Neural progenitor cell (in vitro differentiated cells): ENCODE results near the gene COX19. TPM values are rescaled to one million over a fixed set of nuclear protein-coding genes. Genes with fewer than 3 reads are reported as not detected.

ENCODE experiments used
- DNase-seq: peaks from one replicate; pipeline ENCODE4 v3.0.0-alpha.2; 2016; ENCODE audit warnings: low spot score
- H2AFZ ChIP-seq: fragments of 200-600 bp; sonication (generic); replicated peaks from 2 replicates; pipeline ENCODE4 v1.6.1; 2016; ENCODE audit warnings: antibody characterized with exemption
- H3F3A ChIP-seq: fragments of 200-600 bp; sonication (generic); 2 replicates; pipeline ENCODE4 v1.6.1; 2016; ENCODE audit warnings: antibody characterized with exemption, low read depth
- H3K27ac ChIP-seq: fragments of 200-600 bp; sonication (generic); 2 replicates; pipeline ENCODE4 v1.5.1; 2016; ENCODE audit warnings: mild to moderate bottlenecking
- H3K27me3 ChIP-seq: fragments of 200-600 bp; sonication (generic); 2 replicates; pipeline ENCODE4 v1.6.1; 2016; ENCODE audit warnings: mild to moderate bottlenecking, moderate library complexity
- H3K36me3 ChIP-seq: fragments of 200-600 bp; sonication (generic); 2 replicates; pipeline ENCODE4 v1.5.1; 2016
- H3K4me1 ChIP-seq: fragments of 200-600 bp; sonication (generic); 2 replicates; pipeline ENCODE4 v1.6.1; 2016; ENCODE audit warnings: mixed run types
- H3K4me2 ChIP-seq: fragments of 200-600 bp; sonication (generic); 2 replicates; pipeline ENCODE4 v1.6.1; 2016
- H3K4me3 ChIP-seq: fragments of 200-600 bp; sonication (generic); 2 replicates; pipeline ENCODE4 v1.5.1; 2016
- H3K79me2 ChIP-seq: fragments of 200-600 bp; sonication (generic); 2 replicates; pipeline ENCODE4 v1.6.1; 2016; ENCODE audit warnings: low read depth
- H3K9ac ChIP-seq: fragments of 200-600 bp; sonication (generic); 2 replicates; pipeline ENCODE4 v1.6.1; 2016
- H3K9me3 ChIP-seq: fragments of 200-600 bp; sonication (generic); 2 replicates; pipeline ENCODE4 v1.5.1; 2016; ENCODE audit warnings: low read depth
- H4K20me1 ChIP-seq: fragments of 200-600 bp; sonication (generic); 2 replicates; pipeline ENCODE4 v1.6.1; 2016; ENCODE audit warnings: low read depth
- H3K27ac Mint-ChIP-seq: 3 replicates; pipeline ENCODE4 v1.8.0; 2021; ENCODE audit warnings: mixed read lengths
- H3K27me3 Mint-ChIP-seq: 2 replicates; pipeline ENCODE4 v1.8.0; 2022; ENCODE audit warnings: low read depth, mild to moderate bottlenecking, inconsistent platforms, moderate library complexity, mixed read lengths; ENCODE audit not compliant: insufficient read depth
- H3K36me3 Mint-ChIP-seq: 3 replicates; pipeline ENCODE4 v1.8.0; 2021; ENCODE audit warnings: mixed read lengths
- H3K4me1 Mint-ChIP-seq: 3 replicates; pipeline ENCODE4 v1.8.0; 2021; ENCODE audit warnings: mixed read lengths
- H3K4me3 Mint-ChIP-seq: 3 replicates; pipeline ENCODE4 v1.8.0; 2021; ENCODE audit warnings: mild to moderate bottlenecking, moderate library complexity, mixed read lengths
- H3K9me3 Mint-ChIP-seq: 3 replicates; pipeline ENCODE4 v1.8.0; 2020; ENCODE audit warnings: mixed read lengths
- CTCF ChIP-seq: fragments of 200-600 bp; sonication (generic); IDR thresholded peaks from 2 replicates; pipeline ENCODE4 v1.5.1; 2017; ENCODE audit warnings: antibody characterized with exemption, mild to moderate bottlenecking
- EZH2 ChIP-seq: fragments of 200-600 bp; sonication (generic); IDR thresholded peaks from 2 replicates; pipeline ENCODE4 v1.6.1; 2017; ENCODE audit warnings: antibody characterized with exemption, mild to moderate bottlenecking, moderate library complexity
- EZH2phosphoT487 ChIP-seq: fragments of 200-600 bp; sonication (generic); IDR thresholded peaks from 2 replicates; pipeline ENCODE4 v1.6.1; 2017; ENCODE audit warnings: antibody characterized with exemption
- total RNA-seq: library from RNA; depleted of rRNA; stranded (reverse); fragments of >200 nt; gene quantifications from 2 replicates; pipeline ENCODE4 v1.2.3, GENCODE V29; 2015; ENCODE audit warnings: low replicate concordance

The COX19 gene
- total RNA-seq, 1 donor from 2014 or later = 15.1 TPM

GRCh38 chr7:1018334-1018695, 43.0 kb upstream of the COX19 start:
- Histone ChIP-seq H3K27ac (no peak overlapping the region), H4K20me1 (peaks cover 33% of the 10 kb centered on the region), H2AFZ (no peak overlapping the region), H3F3A (no peaks in the 10 kb centered on the region), H3K4me3 (no peak overlapping the region), H3K79me2 (peaks cover 22% of the 10 kb centered on the region), H3K4me1 (peaks cover 5% of the 10 kb centered on the region), H3K27me3 (no peaks in the 10 kb centered on the region), H3K4me2 (no peak overlapping the region), H3K36me3 (no peaks in the 10 kb centered on the region), H3K9ac (no peak overlapping the region), H3K9me3 (no peaks in the 10 kb centered on the region)
- H3K27ac Mint-ChIP-seq = no peak overlapping the region
- H3K4me3 Mint-ChIP-seq = peak overlapping the region; percentile 69
- peaks cover 2% of the 10 kb centered on the region for H3K27me3 Mint-ChIP-seq
- TF ChIP-seq CTCF = no peak
- no peak for TF ChIP-seq EZH2phosphoT487
- TF ChIP-seq EZH2 = no peak
- H3K9me3 Mint-ChIP-seq = peaks cover 11% of the 10 kb centered on the region
- H3K4me1 Mint-ChIP-seq = peaks cover 10% of the 10 kb centered on the region
- H3K36me3 Mint-ChIP-seq = peaks cover 18% of the 10 kb centered on the region
- DNase-seq = no peak

GRCh38 chr7:1017586-1018333, 42.4 kb upstream of the COX19 start:
- H3K27ac Mint-ChIP-seq = no peak overlapping the region
- Histone ChIP-seq H3K27me3 (no peaks in the 10 kb centered on the region), H3K9me3 (no peaks in the 10 kb centered on the region), H2AFZ (no peak overlapping the region), H3K4me1 (peaks cover 5% of the 10 kb centered on the region), H4K20me1 (peaks cover 35% of the 10 kb centered on the region), H3K4me2 (no peak overlapping the region), H3K79me2 (peaks cover 16% of the 10 kb centered on the region), H3K36me3 (no peaks in the 10 kb centered on the region), H3K9ac (no peak overlapping the region), H3K27ac (no peak overlapping the region), H3K4me3 (no peak overlapping the region), H3F3A (no peaks in the 10 kb centered on the region)
- peaks cover 10% of the 10 kb centered on the region for H3K4me1 Mint-ChIP-seq
- H3K36me3 Mint-ChIP-seq = peaks cover 18% of the 10 kb centered on the region
- H3K27me3 Mint-ChIP-seq = peaks cover 2% of the 10 kb centered on the region
- DNase-seq = no peak
- no peak for TF ChIP-seq CTCF
- TF ChIP-seq EZH2 = no peak
- TF ChIP-seq EZH2phosphoT487 = no peak
- peak overlapping the region; percentile 69 for H3K4me3 Mint-ChIP-seq
- H3K9me3 Mint-ChIP-seq = peaks cover 11% of the 10 kb centered on the region

- Histone ChIP-seq H3K9me3 (no peaks in the 10 kb centered on the region), H4K20me1 (peaks cover 43% of the 10 kb centered on the region), H3F3A (no peaks in the 10 kb centered on the region), H3K4me2 (no peak overlapping the region), H3K36me3 (no peaks in the 10 kb centered on the region), H2AFZ (no peak overlapping the region), H3K27me3 (no peaks in the 10 kb centered on the region), H3K79me2 (peaks cover 11% of the 10 kb centered on the region), H3K4me3 (no peak overlapping the region), H3K9ac (no peak overlapping the region), H3K27ac (no peak overlapping the region), H3K4me1 (peaks cover 5% of the 10 kb centered on the region)
- Mint-ChIP-seq H3K36me3 (peaks cover 11% of the 10 kb centered on the region), H3K4me1 (peaks cover 10% of the 10 kb centered on the region), H3K27me3 (peaks cover 2% of the 10 kb centered on the region), H3K4me3 (no peak overlapping the region), H3K27ac (no peak overlapping the region), H3K9me3 (peaks cover 5% of the 10 kb centered on the region)
- no peak for TF ChIP-seq EZH2
- no peak for TF ChIP-seq CTCF
- no peak for TF ChIP-seq EZH2phosphoT487
- no peak for DNase-seq
Observed at GRCh38 chr7:1016577-1017531, 41.5 kb upstream of the COX19 start.
